ENCODE results near the gene ROMO1.

Gene ROMO1

DNA sequence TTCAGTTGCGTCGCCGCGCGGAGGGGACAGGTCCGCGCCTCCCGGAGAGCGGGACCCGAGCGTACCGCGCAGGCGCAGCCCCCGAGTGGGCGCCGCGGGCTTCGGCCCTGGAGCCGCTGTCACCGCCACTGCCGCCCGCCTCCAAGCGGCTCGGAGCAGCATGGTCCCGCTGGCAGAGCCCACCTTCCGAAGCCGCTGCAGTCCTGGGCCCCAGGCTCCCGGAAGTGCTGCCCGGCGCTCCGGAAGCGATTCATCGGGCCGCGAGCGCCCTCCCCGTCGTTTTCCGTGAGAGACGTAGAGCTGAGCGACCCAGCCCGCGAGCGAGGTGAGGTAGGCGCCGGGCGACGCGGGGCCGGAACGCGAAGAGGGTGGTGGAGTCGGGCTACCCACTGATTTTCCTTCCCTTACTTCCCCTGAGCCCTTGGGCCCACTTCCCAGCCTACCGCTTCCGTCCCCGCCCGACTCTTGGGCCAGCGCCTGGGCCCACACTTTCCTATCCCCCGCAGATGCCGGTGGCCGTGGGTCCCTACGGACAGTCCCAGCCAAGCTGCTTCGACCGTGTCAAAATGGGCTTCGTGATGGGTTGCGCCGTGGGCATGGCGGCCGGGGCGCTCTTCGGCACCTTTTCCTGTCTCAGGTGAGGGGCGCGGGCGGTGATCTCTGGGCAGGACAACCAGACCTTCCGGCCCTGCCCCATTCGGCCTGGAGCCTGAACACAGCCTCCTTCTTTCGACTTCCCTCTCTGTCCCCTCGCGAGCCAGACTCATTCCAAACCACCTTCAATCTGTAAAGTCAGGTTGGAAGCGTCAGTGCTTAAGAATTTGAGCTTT lies at the start of gene ROMO1, which contains the start of gene NFS1:
Gene ROMO1, plus strand, starts transcription at position 279 of the 830 bp plus-strand sequence. Its CDS starts 228 bp downstream, at position 507.
Gene NFS1, minus strand, starts transcription at position 226 of the 830 bp plus-strand sequence. Its CDS starts 64 bp downstream, at position 162.
- DNase-seq = peak; percentile 26 to 33

GRCh38 chr20:35650632-35651031 lies 48.6 kb upstream of the ROMO1 start:
- DNase-seq = no peak

DNA sequence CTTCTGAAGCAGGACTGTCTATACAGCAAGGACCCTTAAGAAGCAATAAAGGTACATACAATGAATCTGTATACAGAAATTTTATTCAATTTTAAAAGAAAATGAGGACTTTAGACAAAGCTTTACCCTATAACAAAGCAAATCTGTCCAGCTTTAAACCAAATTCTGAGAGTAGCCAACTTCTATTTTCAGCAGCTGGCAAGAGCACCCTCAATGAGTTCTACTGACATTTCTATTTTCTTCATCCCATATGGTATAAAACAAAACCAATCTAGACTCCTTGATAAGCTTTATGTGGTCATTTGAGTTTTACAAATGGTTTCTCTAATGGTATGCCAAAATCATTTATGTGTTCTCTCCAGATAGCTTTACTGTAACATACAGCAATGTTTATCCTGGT lies 47.2 kb upstream of the ROMO1 start:
- no peak for DNase-seq

GRCh38 chr20:35652641-35653429 lies 46.4 kb upstream of the ROMO1 start:
- DNase-seq = no peak

- no peak for DNase-seq
These were observed 45.8 kb upstream of the ROMO1 start for GRCh38 chr20:35653430-35653734.

DNA sequence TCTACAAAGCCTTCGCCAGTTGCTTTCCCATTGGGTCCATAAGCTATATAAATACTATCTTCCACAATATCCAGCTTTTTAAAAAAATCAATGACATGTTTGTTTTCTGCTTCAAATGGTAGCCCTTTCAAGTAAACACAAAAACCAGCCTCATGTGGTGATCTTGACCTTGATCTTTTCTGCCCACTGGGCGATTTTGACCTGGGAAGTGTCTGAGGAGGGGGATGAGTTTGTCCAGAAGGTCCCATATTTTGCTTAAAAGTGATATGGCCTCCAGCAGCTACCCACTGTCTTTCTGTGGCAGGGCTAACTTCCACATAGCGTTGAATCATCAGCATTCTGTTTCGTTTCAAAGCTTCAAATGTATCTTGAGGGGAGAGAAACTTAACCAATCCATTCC lies 45.3 kb upstream of the ROMO1 start:
- DNase-seq = no peak

- DNase-seq = no peak
These were observed 44.8 kb upstream of the ROMO1 start for GRCh38 chr20:35654415-35654814.

DNA sequence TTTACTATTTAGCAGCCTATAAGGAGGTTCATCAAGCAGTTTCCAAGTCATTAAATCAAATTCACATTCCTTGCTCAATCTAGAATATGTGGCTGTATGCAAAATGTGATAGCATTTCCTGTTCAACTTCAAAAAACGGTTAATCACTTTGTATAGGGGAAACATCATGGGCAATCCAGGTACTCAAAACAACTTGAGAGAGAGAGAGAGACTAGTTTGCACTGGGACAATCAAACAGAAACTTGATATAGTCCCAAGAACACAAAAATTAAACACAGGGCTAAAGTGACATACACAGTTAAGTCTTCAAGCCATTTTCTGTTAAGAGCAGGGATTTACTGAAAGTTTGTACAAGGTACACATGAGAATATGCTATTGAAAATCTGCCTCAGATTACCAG lies 41.9 kb upstream of the ROMO1 start:
- no peak for DNase-seq

DNA sequence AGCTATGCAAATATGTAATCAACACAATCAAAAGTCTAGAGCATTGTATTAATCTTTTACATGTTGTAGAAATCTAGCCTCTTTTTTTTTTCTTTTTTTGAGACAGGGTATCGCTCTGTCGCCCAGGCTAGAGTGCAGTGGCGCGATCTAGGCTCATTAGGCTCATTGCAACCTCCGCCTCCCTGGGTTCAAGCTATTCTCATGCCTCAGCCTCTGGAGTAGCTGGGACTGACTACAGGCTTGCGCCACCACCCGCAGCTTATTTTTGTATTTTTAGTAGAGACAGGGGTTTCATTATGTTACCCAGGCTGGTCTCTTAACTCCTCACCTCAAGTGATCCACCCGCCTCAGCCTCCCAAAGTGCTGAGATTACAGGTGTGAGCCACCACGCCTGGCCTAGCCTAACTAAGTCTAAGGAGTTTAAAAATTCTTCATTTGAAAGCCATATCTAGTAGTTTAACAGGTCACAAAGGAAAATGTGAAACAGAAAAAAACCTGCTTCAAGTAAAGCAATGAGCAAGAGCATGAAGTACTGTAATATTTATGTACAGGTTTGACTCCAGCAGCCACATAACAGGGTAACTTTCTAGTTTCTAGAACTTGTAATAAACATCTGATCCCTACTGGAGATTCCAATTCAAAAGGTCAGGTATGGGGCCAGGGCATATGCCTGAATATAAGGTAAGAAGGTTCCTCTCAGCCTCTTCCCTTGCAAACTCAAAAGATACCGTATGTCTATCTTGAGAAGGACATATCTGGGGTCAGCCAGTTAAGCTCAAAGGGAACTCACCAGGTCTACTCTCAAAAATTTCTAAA lies 38.9 kb upstream of the ROMO1 start:
- no peak for DNase-seq

DNA sequence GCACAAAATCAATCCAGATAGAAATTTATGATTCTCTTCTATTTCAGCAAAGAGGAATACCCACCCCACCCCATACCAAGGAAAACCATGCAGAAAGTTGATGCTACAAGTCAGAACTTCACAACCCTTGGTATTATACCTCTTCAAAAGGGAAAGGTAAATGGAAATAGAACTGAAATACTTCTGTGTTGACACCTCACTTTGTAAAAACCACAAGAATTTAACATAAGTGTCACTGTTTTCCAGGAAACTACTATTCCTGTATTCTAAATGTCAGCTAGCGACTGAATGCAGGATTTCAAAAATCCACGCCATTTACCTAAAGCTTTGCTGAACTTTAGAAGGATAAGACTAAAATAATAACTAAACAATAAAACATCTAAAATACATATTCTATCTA lies 38.2 kb upstream of the ROMO1 start:
- DNase-seq = no peak

- DNase-seq = no peak
These were observed 37.3 kb upstream of the ROMO1 start for GRCh38 chr20:35661908-35662307.

DNA sequence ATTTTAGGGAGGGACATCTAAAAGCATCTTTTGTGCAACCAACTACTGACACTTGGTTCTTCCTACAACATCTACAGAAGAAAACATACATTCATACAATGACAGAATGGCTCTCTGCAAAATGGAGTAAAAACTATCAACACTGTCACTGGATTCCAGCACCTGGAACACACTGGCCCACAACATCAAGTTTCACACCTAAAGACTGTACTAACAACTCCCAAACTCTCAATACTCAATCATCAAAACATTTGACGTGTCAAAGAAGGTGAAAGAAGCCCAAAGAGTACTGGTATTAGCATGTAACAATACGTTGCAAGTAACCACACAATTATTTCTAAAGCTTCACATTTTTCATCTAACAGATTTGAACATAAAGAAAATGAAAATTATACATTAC lies 36.7 kb upstream of the ROMO1 start:
- no peak for DNase-seq

GRCh38 chr20:35663516-35664465 lies 35.4 kb upstream of the ROMO1 start:
- DNase-seq = peak in 1 of 2 experiments; percentile 23

- peak; percentile 68 to 87 for DNase-seq
These were observed 34.6 kb upstream of the ROMO1 start, which contains the start of the genes CPNE1 and RBM12 for GRCh38 chr20:35664466-35665206. Gene CPNE1 (minus strand): TSS chr20:35664900. CDS start chr20:35632923, 31,977 bp downstream. Gene RBM12 (minus strand): TSS chr20:35664900. CDS start chr20:35655322, 9,578 bp downstream.

- DNase-seq = no peak
These were observed 33.3 kb upstream of the ROMO1 start for GRCh38 chr20:35665949-35666288.

GRCh38 chr20:35669221-35669620 lies 30.0 kb upstream of the ROMO1 start:
- no peak for DNase-seq

DNA sequence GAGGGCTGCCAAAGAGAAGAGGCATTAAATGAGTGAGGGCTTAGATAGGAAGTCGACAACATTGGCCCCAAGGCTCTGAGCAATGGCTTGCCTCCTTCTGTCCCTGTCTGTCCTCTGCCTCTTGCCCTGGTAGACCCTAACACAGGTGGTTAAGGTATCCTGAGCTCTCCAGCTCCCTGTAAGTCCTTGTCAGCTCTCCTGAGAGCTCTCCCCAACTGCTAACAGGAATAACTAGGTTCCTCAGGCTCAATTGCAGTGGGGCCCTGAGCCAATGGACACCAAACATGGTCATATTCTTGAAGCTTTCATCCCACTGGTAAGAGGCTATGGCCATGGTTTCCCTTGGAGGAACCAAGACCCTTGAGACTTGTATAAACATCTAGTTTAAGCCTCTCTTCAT lies 29.5 kb upstream of the ROMO1 start:
- DNase-seq = no peak

DNA sequence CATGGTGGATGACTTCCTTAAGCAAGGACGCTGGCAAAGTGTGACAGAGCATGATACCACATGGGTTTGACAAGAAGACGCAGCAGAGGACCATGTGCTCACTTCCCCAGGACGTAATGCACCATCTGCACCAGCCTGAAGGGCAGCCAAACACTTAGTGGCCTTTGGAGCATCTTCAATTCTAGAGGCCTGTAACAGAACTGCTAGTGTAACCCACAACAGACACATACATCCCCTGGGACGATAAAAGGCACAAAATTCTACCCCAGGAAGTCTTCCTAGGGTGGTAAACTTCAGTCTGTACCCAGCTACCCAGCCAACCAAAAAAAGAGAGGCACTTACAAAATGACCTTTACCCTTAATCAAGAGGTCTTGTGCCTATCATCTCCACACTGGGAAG lies 25.3 kb upstream of the ROMO1 start:
- no peak for DNase-seq

- DNase-seq = no peak
These were observed 24.3 kb upstream of the ROMO1 start for GRCh38 chr20:35674921-35675320.

GRCh38 chr20:35680452-35681183 lies 18.6 kb upstream of the ROMO1 start:
- no peak for DNase-seq

DNA sequence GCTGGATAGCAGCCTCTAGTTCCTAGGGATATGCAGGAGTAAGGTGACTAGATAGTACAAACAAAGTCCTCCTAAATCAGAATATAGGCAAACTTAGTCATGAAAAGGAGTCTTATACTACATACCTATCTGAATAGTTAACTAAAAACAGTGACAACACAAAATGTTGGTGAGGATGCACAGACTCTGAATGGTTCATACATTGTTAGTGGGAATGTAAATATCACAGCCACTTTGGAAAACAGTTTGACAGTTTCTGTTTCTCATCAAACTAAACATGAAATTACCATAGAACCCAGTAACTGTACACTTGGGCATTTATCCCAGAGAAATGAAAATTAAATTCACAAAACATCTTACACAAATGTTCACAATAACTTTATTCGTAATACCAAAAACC lies 17.2 kb upstream of the ROMO1 start:
- no peak for DNase-seq

Measured in NCI-H187 (cell line).